Neural cell (in vitro differentiated cells): ENCODE measurements around the gene ROR2. TPM values are rescaled to one million over a fixed set of nuclear protein-coding genes. Genes with fewer than 3 reads are reported as not detected.

ENCODE experiments used
- H2AFZ ChIP-seq: fragments of 200-600, 300-800 bp; sonication (generic), shearing (Covaris generic); 2 replicates; pipeline ENCODE4 v1.6.0; 2014; ENCODE audit warnings: low read depth, mild to moderate bottlenecking, antibody characterized with exemption, low read length, moderate library complexity
- H3F3A ChIP-seq: fragments of 200-600 bp; shearing (Covaris generic); 2 replicates; pipeline ENCODE4 v1.6.1; 2016; ENCODE audit warnings: mild to moderate bottlenecking, moderate library complexity, mixed read lengths, antibody characterized with exemption, low read length; ENCODE audit not compliant: insufficient read depth, poor library complexity, severe bottlenecking
- H3K27ac ChIP-seq: fragments of 200-600, 300-800 bp; sonication (generic), shearing (Covaris generic); 2 replicates; pipeline ENCODE4 v1.5.1; 2014; ENCODE audit warnings: mild to moderate bottlenecking, low read length, moderate library complexity
- H3K27me3 ChIP-seq: fragments of 300-800, 200-600 bp; sonication (generic), shearing (Covaris generic); 2 replicates; pipeline ENCODE4 v1.6.0; 2014; ENCODE audit warnings: mild to moderate bottlenecking, low read depth, low read length, moderate library complexity; ENCODE audit not compliant: insufficient read depth
- H3K36me3 ChIP-seq: fragments of 300-800, 200-600 bp; sonication (generic), shearing (Covaris generic); 2 replicates; pipeline ENCODE4 v1.5.1; 2014; ENCODE audit warnings: mild to moderate bottlenecking, antibody characterized with exemption, low read length, moderate library complexity; ENCODE audit not compliant: insufficient read depth
- H3K4me2 ChIP-seq: fragments of 300-800, 200-600 bp; sonication (generic), shearing (Covaris generic); 2 replicates; pipeline ENCODE4 v1.6.0; 2014; ENCODE audit warnings: mild to moderate bottlenecking, low read length
- H3K4me3 ChIP-seq: fragments of 300-800, 200-600 bp; sonication (generic), shearing (Covaris generic); 2 replicates; pipeline ENCODE4 v1.5.1; 2014; ENCODE audit warnings: mild to moderate bottlenecking, low read length, moderate library complexity
- H3K79me2 ChIP-seq: fragments of 200-600 bp; shearing (Covaris generic); replicated peaks from 2 replicates; pipeline ENCODE4 v1.6.0; 2014; ENCODE audit warnings: mild to moderate bottlenecking, low read length, moderate library complexity; ENCODE audit not compliant: insufficient read depth
- H3K9ac ChIP-seq: fragments of 300-800, 200-600 bp; sonication (generic), shearing (Covaris generic); 2 replicates; pipeline ENCODE4 v1.6.1; 2016; ENCODE audit warnings: mild to moderate bottlenecking, low read length, mixed read lengths
- H3K9me2 ChIP-seq: fragments of 200-600 bp; shearing (Covaris generic); 2 replicates; pipeline ENCODE4 v1.6.1; 2016; ENCODE audit warnings: mild to moderate bottlenecking, low read length, mixed read lengths; ENCODE audit not compliant: insufficient read depth
- H3K9me3 ChIP-seq: fragments of 200-600, 300-800 bp; sonication (generic), shearing (Covaris generic); 2 replicates; pipeline ENCODE4 v1.6.1; 2016; ENCODE audit warnings: mild to moderate bottlenecking, mixed run types, low read length, moderate library complexity, mixed read lengths
- H4K20me1 ChIP-seq: fragments of 200-600 bp; shearing (Covaris generic); 2 replicates; pipeline ENCODE4 v1.6.1; 2016; ENCODE audit warnings: mild to moderate bottlenecking, mixed run types; ENCODE audit not compliant: insufficient read depth
- EP300 ChIP-seq: fragments of 450-650 bp; conservative IDR thresholded peaks from 2 replicates; pipeline ENCODE4 v1.6.1; 2014; ENCODE audit warnings: antibody characterized with exemption, mild to moderate bottlenecking, moderate library complexity; ENCODE audit not compliant: poor library complexity, severe bottlenecking
- EZH2 ChIP-seq: fragments of 200-600, 300-800 bp; shearing (Covaris generic), sonication (generic); IDR thresholded peaks from 2 replicates; pipeline ENCODE4 v1.6.1; 2014; ENCODE audit warnings: antibody characterized with exemption, low read length, borderline replicate concordance, mild to moderate bottlenecking; ENCODE audit not compliant: insufficient read depth, poor library complexity, severe bottlenecking
- MXI1 ChIP-seq: fragments of 450-650 bp; conservative IDR thresholded peaks from 2 replicates; pipeline ENCODE4 v1.6.1; 2014; ENCODE audit warnings: antibody characterized with exemption, mild to moderate bottlenecking; ENCODE audit not compliant: poor library complexity, severe bottlenecking
- POLR2AphosphoS5 ChIP-seq: IDR thresholded peaks from 2 replicates; pipeline ENCODE4 v1.6.1; 2012
- RAD21 ChIP-seq: fragments of 450-650 bp; conservative IDR thresholded peaks from 2 replicates; pipeline ENCODE4 v1.6.1; 2014; ENCODE audit warnings: antibody characterized with exemption, mild to moderate bottlenecking, moderate library complexity
- REST ChIP-seq: IDR thresholded peaks from 2 replicates; pipeline ENCODE4 v1.6.1; 2012; ENCODE audit warnings: borderline replicate concordance
- SMC3 ChIP-seq: fragments of 450-650 bp; conservative IDR thresholded peaks from 2 replicates; pipeline ENCODE4 v1.6.1; 2014; ENCODE audit warnings: antibody characterized with exemption, mild to moderate bottlenecking, moderate library complexity; ENCODE audit not compliant: poor library complexity
- TAF1 ChIP-seq: IDR thresholded peaks from 2 replicates; pipeline ENCODE4 v1.6.1; 2012; ENCODE audit warnings: low read depth
- polyA plus RNA-seq: library from polyadenylated mRNA; depleted of rRNA; stranded (reverse); fragments of >200 nt; gene quantifications from 2 replicates; pipeline ENCODE4 v1.2.3, GENCODE V29; 2014
- TF ChIP-seq, protein P1 (sequence below): fragments of 450-650 bp; IDR thresholded peaks from 2 replicates; pipeline ENCODE4 v1.5.1; 2014; ENCODE audit warnings: antibody characterized with exemption, mild to moderate bottlenecking, moderate library complexity; ENCODE audit not compliant: poor library complexity, severe bottlenecking

The ROR2 gene
- polyA plus RNA-seq, 1 donor from 2014 or later = 0.33 TPM

DNA sequence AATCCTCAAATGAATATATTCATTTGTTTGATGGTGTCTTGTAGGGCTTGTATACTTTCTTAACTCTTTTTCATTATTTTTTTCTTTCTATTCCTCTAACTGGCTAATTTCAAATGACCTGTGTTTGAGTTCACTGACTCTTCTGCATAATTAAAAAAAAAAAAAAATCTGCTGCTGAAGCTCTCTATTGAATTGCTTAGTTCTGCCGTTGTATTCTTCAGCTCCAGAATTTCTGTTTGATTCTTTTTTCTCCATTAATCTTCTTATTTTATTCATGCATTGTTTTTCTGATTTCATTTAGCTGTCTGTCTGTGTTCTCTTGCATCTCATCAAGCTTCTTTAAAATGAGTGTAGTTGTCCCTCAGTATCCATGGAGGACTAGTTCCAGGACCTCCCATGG lies 244.6 kb downstream of the ROR2 start:
- no peak overlapping the region for H3K9ac ChIP-seq
- no peaks in the 10 kb centered on the region for H3K27me3 ChIP-seq
- no peaks in the 10 kb centered on the region for H3F3A ChIP-seq
- H3K4me2 ChIP-seq = no peak overlapping the region
- TF ChIP-seq, protein P1, sequence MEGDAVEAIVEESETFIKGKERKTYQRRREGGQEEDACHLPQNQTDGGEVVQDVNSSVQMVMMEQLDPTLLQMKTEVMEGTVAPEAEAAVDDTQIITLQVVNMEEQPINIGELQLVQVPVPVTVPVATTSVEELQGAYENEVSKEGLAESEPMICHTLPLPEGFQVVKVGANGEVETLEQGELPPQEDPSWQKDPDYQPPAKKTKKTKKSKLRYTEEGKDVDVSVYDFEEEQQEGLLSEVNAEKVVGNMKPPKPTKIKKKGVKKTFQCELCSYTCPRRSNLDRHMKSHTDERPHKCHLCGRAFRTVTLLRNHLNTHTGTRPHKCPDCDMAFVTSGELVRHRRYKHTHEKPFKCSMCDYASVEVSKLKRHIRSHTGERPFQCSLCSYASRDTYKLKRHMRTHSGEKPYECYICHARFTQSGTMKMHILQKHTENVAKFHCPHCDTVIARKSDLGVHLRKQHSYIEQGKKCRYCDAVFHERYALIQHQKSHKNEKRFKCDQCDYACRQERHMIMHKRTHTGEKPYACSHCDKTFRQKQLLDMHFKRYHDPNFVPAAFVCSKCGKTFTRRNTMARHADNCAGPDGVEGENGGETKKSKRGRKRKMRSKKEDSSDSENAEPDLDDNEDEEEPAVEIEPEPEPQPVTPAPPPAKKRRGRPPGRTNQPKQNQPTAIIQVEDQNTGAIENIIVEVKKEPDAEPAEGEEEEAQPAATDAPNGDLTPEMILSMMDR = no peak
- no peak for TF ChIP-seq REST
- no peak for TF ChIP-seq TAF1
- TF ChIP-seq SMC3 = no peak
- TF ChIP-seq EP300 = no peak
- no peak for TF ChIP-seq EZH2
- no peak for TF ChIP-seq POLR2AphosphoS5
- no peak for TF ChIP-seq MXI1
- no peaks in the 10 kb centered on the region for H4K20me1 ChIP-seq
- H3K9me3 ChIP-seq = peaks cover 8% of the 10 kb centered on the region
- no peaks in the 10 kb centered on the region for H3K36me3 ChIP-seq
- no peaks in the 10 kb centered on the region for H3K79me2 ChIP-seq
- H3K9me2 ChIP-seq = no peaks in the 10 kb centered on the region
- H2AFZ ChIP-seq = no peak overlapping the region
- H3K4me3 ChIP-seq = no peak overlapping the region
- no peak overlapping the region for H3K27ac ChIP-seq

DNA sequence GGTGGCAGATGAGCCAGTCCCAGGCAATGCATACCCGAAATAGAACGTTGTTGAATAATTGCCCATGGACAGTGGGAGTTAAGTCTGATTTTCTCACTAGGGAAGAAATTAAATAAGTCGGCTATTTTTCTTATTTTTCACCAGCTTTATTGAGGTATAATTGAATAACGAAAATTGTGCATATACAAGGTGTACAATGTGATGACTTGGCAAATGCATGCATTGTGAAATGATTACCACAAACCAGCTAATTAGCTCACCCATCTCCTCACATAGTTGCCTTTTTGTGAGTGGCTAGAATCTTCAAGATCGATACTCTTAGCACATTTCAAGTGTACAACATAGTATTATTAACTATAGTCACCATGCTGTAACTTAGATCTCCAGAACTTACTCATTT lies 249.6 kb downstream of the ROR2 start:
- H3K9me2 ChIP-seq = no peaks in the 10 kb centered on the region
- no peak overlapping the region for H3K9ac ChIP-seq
- no peaks in the 10 kb centered on the region for H3K79me2 ChIP-seq
- H2AFZ ChIP-seq = no peak overlapping the region
- H4K20me1 ChIP-seq = no peaks in the 10 kb centered on the region
- no peaks in the 10 kb centered on the region for H3F3A ChIP-seq
- H3K27ac ChIP-seq = no peak overlapping the region
- H3K36me3 ChIP-seq = no peaks in the 10 kb centered on the region
- H3K9me3 ChIP-seq = no peaks in the 10 kb centered on the region
- no peak overlapping the region for H3K4me3 ChIP-seq
- no peak for TF ChIP-seq RAD21
- no peak for TF ChIP-seq EP300
- TF ChIP-seq, protein P1 = no peak
- no peak for TF ChIP-seq SMC3
- no peak for TF ChIP-seq REST
- no peak for TF ChIP-seq TAF1
- TF ChIP-seq EZH2 = no peak
- TF ChIP-seq MXI1 = no peak
- TF ChIP-seq POLR2AphosphoS5 = no peak
- no peaks in the 10 kb centered on the region for H3K27me3 ChIP-seq
- H3K4me2 ChIP-seq = no peak overlapping the region
